Heart right ventricle (tissue), 16 donors: Measurements from ENCODE around the gene HPN. TPM values are rescaled to one million over a fixed set of nuclear protein-coding genes. Genes with fewer than 3 reads are reported as not detected.

Experiments
- ATAC-seq, 8 donors: fragments of 200-7000 bp; cut with Tn5 transposase; one replicate each; pipeline ENCODE4 v1.9.1; 2020; ENCODE audit warnings: mild to moderate bottlenecking in 8 of 8, moderate library complexity in 8 of 8, moderate number of reproducible peaks in 1 of 8
- DNase-seq, 2 donors: peaks; one replicate each; pipeline ENCODE4 v3.0.0-alpha.2; 2020
- H3K27ac ChIP-seq, 10 donors: fragments of 200-600 bp; sonication (generic) in 2 of 10; one replicate each; pipeline versions ENCODE4 v1.5.0 to v1.8.0; 2020 to 2022; ENCODE audit warnings: mild to moderate bottlenecking in 3 of 10
- H3K27me3 ChIP-seq, 7 donors: fragments of 200-600 bp; one replicate each; pipeline ENCODE4 v1.8.0; 2021 to 2022; ENCODE audit warnings: mild to moderate bottlenecking in 2 of 7
- H3K36me3 ChIP-seq, 9 donors: fragments of 200-600 bp; sonication (generic) in 1 of 9; one replicate each; pipeline versions ENCODE4 v1.5.0 to v1.8.0; 2020 to 2022; ENCODE audit warnings: mild to moderate bottlenecking in 2 of 9
- H3K4me1 ChIP-seq, 9 donors: fragments of 200-600 bp; sonication (generic) in 1 of 9; one replicate each; pipeline versions ENCODE4 v1.5.0 to v1.8.0; 2020 to 2022; ENCODE audit warnings: mild to moderate bottlenecking in 4 of 9
- H3K4me3 ChIP-seq, 10 donors: fragments of 200-600 bp; sonication (generic) in 2 of 10; one replicate each; pipeline versions ENCODE4 v1.5.0 to v1.8.0; 2020 to 2022; ENCODE audit warnings: mild to moderate bottlenecking in 7 of 10, moderate library complexity in 2 of 10
- H3K9me3 ChIP-seq, 11 donors: fragments of 200-600 bp in 10 of 11; sonication (generic) in 2 of 11; one replicate each; pipeline versions ENCODE4 v1.5.0 to v1.8.0; 2013 to 2022; ENCODE audit warnings: mild to moderate bottlenecking in 2 of 11, control low read depth in 1 of 11, moderate library complexity in 1 of 11
- WGBS, 2 donors: extraction: QIAGEN DNeasy Blood & Tissue Kit; methylation state at CpG; one replicate each; pipeline ENCODE4 v1.1.7; 2013; ENCODE audit warnings: inconsistent platforms in 1 of 2; 5-methylcytosine and 5-hydroxymethylcytosine counted together
- intact Hi-C, 10 donors: fragments of 100-400 bp; cut with DNase I; formaldehyde crosslinking; loops; one replicate each; pipeline versions ENCODE4 v1.11.1 to v1.14.2; 2022
- polyA plus RNA-seq, 2 donors: library from polyadenylated mRNA; stranded (reverse); fragments of 200-250 nt; gene quantifications; one replicate each; pipeline ENCODE4 v1.2.3, GENCODE V29; 2013
- total RNA-seq, 10 donors: library from RNA; stranded (reverse); fragmentation: NEBNext Ultra II Directional in 3 of 10; extraction: Animal tissue kit (Norgen Biotek cat#: 25700) in 3 of 10; gene quantifications; one replicate each; pipeline versions ENCODE4 v1.2.1 to v1.2.4, GENCODE V29; 2021 to 2023
- TF ChIP-seq, protein P1 (sequence below), 9 donors: fragments of 200-600 bp; sonication (generic) in 2 of 9; IDR thresholded peaks; one replicate each; pipeline versions ENCODE4 v1.5.0 to v1.8.0; 2021 to 2022; ENCODE audit warnings: antibody characterized with exemption in 9 of 9, mild to moderate bottlenecking in 5 of 9, moderate library complexity in 1 of 9
- donor health status: Arrhythmogenic right ventricular cardiomyopathy.
- donor health status: ischemic (EF 13 %, LVEDD 7.1; RV severe dilation, severe dysfunction).
- donor health status: healthy with polysubstance abuse.
- donor health status: DM: no; HTN: yes; CAD: no.
- donor health status: DM: no; HTN: no; CAD: no.
- donor health status: ischemic (EF 25% LVEDD 6.9; RV normal size, moderate dysfunction).
- donor health status: ischemic (EF 25% LVEDD 5.7; RV mildly dilated, moderate dysfunction).
- donor health status: healthy.
- donor health status: DM: yes; HTN: yes; CAD: no.
- donor health status: Ischemic cardiomyopathy.
- donor health status: ischemic (EF 35%, LVEDD 5.7; RV mildly dilated, moderate dysfunction).
- donor health status: nonischemic (EF 11% LVEDD 7.7; RV severe dilation, severe dysfunction).
- donor health status: DM: yes; HTN: yes; CAD: no.
- donor health status: PGD.
- donor health status: ischemic (EF 29% LVEDD 5.4; RV normal size, mild dysfunction).
- donor health status: nonischemic (EF 23%, LVEDD 6.1; RV moderate dilation, normal function).

HPN gene
- total and polyA plus RNA-seq, 12 donors, result 1.4 to 13.1 (median 4.0) TPM

DNA sequence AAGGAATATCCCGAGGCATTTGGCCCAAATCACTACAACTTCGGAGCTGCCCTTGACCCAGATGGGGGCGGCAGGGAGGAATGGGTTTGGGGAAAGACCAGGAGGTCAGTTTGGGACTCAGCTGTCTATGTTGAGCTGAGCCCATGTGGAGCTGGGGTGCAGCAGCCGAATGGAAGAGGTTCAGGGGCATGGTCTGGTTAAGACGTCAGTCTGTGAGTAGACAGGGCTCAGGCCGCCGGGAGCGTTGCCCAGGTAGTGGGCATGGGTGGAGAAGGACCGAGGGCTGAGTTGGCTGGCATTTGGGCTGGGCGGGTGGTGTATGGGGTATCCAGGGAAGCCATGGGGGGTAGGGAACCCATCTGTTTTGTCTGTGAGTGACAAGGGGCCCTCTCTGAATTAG, 20.5 kb upstream of the HPN start:
- 90 to 91% methylated on average over 10 of the region's 10 CpGs for WGBS, 2 donors
- no peak for ATAC-seq
- TF ChIP-seq, protein P1, sequence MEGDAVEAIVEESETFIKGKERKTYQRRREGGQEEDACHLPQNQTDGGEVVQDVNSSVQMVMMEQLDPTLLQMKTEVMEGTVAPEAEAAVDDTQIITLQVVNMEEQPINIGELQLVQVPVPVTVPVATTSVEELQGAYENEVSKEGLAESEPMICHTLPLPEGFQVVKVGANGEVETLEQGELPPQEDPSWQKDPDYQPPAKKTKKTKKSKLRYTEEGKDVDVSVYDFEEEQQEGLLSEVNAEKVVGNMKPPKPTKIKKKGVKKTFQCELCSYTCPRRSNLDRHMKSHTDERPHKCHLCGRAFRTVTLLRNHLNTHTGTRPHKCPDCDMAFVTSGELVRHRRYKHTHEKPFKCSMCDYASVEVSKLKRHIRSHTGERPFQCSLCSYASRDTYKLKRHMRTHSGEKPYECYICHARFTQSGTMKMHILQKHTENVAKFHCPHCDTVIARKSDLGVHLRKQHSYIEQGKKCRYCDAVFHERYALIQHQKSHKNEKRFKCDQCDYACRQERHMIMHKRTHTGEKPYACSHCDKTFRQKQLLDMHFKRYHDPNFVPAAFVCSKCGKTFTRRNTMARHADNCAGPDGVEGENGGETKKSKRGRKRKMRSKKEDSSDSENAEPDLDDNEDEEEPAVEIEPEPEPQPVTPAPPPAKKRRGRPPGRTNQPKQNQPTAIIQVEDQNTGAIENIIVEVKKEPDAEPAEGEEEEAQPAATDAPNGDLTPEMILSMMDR (IDR thresholded peaks at IDR 0.05), result no peak

DNA sequence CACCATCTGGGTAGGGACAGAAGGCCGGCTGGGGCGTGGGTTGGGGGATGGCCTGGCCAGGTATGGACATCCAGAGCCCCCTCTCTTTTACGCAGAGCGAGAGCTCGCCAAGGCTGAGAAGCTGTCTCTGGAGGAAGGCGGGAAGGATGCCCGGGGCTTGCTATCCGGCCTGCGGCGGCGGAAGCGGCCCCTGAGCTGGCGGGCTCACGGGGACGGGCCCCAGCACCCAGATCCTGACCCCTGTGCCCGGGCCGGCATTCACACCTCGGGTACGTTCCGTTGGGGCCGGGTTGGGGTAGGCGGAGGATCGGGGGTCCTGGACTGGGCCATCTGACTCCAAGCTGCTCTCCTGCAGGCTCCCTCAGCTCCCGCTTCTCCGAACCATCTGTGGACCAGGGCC, 19.9 kb upstream of the HPN start:
- Histone ChIP-seq H3K9me3 (no peaks in the 10 kb centered on the region), H3K4me3 (no peak overlapping the region), H3K4me1 (peaks cover 0 to 9% (median 0%) of the 10 kb centered on the region in 9 donors), H3K27me3 (no peaks in the 10 kb centered on the region), H3K27ac (no peak overlapping the region), H3K36me3 (peaks cover 0 to 100% (median 75%) of the 10 kb centered on the region in 9 donors)
- no peak for DNase-seq
- intact Hi-C loops, result no loop called here
- TF ChIP-seq, protein P1 (IDR thresholded peaks at IDR 0.05), result no peak
- 95 to 96% methylated on average over 25 of the region's 25 CpGs for WGBS, 2 donors
- ATAC-seq, result no peak

More for the DNA sequence above, 20.5 kb upstream of the HPN start:
- Histone ChIP-seq H3K4me1 (peaks cover 0 to 9% (median 0%) of the 10 kb centered on the region in 9 donors), H3K27ac (no peak overlapping the region), H3K4me3 (no peak overlapping the region), H3K9me3 (no peaks in the 10 kb centered on the region), H3K27me3 (no peaks in the 10 kb centered on the region), H3K36me3 (peaks cover 0 to 100% (median 74%) of the 10 kb centered on the region in 9 donors)
- no peak for DNase-seq
- intact Hi-C loops, result no loop called here

DNA sequence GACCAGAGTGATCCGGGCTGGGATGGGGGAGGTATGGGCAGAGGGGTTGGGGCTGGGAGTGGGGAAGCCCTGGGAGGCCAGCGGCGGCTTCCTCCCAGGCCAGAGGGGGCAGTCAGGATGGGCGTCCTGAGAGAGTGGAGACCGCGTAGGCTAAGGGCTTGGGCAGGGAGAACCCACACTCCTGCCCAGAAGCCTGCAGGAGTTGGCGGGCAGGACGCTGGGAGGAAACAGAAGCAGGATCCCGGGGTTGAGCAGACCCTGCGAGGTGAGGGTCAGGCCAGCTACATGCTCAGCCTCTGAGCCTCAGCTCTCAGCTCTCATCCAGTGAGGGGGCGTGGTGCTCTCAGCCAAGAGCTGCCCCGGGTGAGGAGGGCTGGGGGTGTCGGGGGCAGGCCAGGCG, 19.1 kb upstream of the HPN start:
- ATAC-seq (peak in 2 of 8 donors; percentile 10 to 25), DNase-seq (no peak)
- 81 to 87% methylated on average over 14 of the region's 14 CpGs for WGBS, 2 donors
- Histone ChIP-seq H3K27me3 (no peaks in the 10 kb centered on the region), H3K4me1 (peaks cover 0 to 9% (median 0%) of the 10 kb centered on the region in 9 donors), H3K36me3 (peaks cover 0 to 100% (median 75%) of the 10 kb centered on the region in 9 donors), H3K27ac (no peak overlapping the region), H3K9me3 (no peaks in the 10 kb centered on the region), H3K4me3 (no peak overlapping the region)
- intact Hi-C loops, result no loop called here
- TF ChIP-seq, protein P1 (IDR thresholded peaks at IDR 0.05), result no peak

DNA sequence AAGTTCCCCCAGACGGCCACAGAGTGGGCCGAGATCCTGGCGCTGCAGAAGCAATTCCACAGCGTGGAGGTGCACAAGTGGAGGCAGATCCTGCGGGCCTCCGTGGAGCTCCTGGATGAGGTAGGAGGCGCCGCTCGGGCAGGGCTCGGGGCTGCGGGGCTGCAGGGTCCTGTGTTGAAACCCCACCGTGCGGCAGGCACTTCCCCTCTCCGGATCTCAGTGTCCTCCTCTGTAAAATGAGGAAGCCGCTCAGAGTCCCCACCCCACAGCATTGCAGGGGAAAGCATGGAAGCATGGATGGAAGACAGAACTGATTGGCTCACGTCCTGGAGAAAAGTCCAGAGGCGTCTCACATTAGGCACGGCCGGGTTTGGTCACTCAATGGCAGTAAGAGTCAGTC, 18.1 kb upstream of the HPN start:
- intact Hi-C loops, result no loop called here
- peak in 3 of 8 donors; percentile 23 to 26 (median 23) for ATAC-seq
- no peak overlapping the region for H3K27ac ChIP-seq
- peaks cover 0 to 100% (median 68%) of the 10 kb centered on the region in 9 donors for H3K36me3 ChIP-seq
- TF ChIP-seq, protein P1 (IDR thresholded peaks at IDR 0.05), result no peak
- WGBS, 2 donors, result 88 to 90% methylated on average over 19 of the region's 19 CpGs
- no peak overlapping the region for H3K4me3 ChIP-seq
- peaks cover 0 to 9% (median 0%) of the 10 kb centered on the region in 9 donors for H3K4me1 ChIP-seq
- DNase-seq, result no peak
- H3K9me3 ChIP-seq, result no peaks in the 10 kb centered on the region
- no peaks in the 10 kb centered on the region for H3K27me3 ChIP-seq
